PFSK-1 (cell line): ENCODE measurements around the gene LRRFIP2.

Experiments used
- POLR2AphosphoS5 ChIP-seq: IDR thresholded peaks from 2 replicates; pipeline ENCODE4 v1.6.1; 2012; ENCODE audit warnings: low read depth, mild to moderate bottlenecking, control low read depth, low read length, moderate library complexity
- REST ChIP-seq, 2 experiments: IDR thresholded peaks; 2 replicates each; pipeline versions ENCODE4 v1.6.1 to v1.8.0; 2011 to 2012; ENCODE audit warnings: low read depth in 2 of 2, low read length in 2 of 2, control low read depth in 1 of 2, inconsistent platforms in 1 of 2, mild to moderate bottlenecking in 1 of 2, moderate library complexity in 1 of 2; ENCODE audit not compliant: insufficient read depth in 1 of 2
- TAF1 ChIP-seq: IDR thresholded peaks from 2 replicates; pipeline ENCODE4 v1.6.1; 2012; ENCODE audit warnings: low read length, control low read depth, borderline replicate concordance; ENCODE audit not compliant: insufficient read depth

- TF ChIP-seq POLR2AphosphoS5 (no peak), REST (IDR thresholded peaks at IDR 0.05; ENCODE audit: insufficient read depth in 1 of 2, low read depth in 2 of 2, low read length in 2 of 2) (no peak), TAF1 (no peak)
Measured at GRCh38 chr3:37197810-37198371, 23.5 kb upstream of the LRRFIP2 start.
